ENCODE data around the gene DCTN2.

DNA sequence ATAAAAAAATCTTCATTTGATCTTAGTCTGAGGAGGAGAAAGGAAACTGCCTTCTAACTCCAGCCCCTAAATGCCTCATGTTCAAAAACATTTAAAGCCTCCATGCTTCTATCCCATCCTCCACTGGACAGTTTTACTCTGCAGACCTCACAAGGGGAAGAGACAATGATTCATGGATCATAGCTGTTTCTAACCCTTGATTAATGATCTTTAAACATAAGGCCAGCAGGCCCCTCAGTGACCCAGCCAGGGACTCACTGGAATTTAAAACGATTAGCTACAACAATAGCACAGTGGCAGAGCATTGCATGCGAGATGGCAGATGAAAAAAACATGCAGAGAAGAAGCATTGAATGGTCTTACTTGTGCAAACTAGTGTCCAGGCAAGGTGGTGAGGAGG lies 6.0 kb downstream of the DCTN2 start:
- TF ChIP-seq GATA3 (IDR thresholded peaks at IDR 0.05; ENCODE audit: low read depth, low read length) (no peak), GATA2 (IDR thresholded peaks at IDR 0.05; ENCODE audit: low read depth, low read length) (no peak)

All from SH-SY5Y (cell line).